Lung (tissue), 12 donors: Measurements from ENCODE around the gene SKIC3. TPM values are rescaled to one million over a fixed set of nuclear protein-coding genes. Genes with fewer than 3 reads are reported as not detected.

ENCODE experiments used
- ATAC-seq: fragments of 200-7000 bp; cut with Tn5 transposase; one replicate; pipeline ENCODE4 v1.9.1; 2020; ENCODE audit warnings: moderate number of reproducible peaks; ENCODE audit not compliant: insufficient read depth, low FRiP score
- DNase-seq, 3 donors: peaks; one replicate each; pipeline ENCODE4 v3.0.0-alpha.2; 2013 to 2017
- H3K27ac ChIP-seq, 2 donors: one replicate each; pipeline ENCODE4 v1.5.1; 2013; ENCODE audit warnings: mild to moderate bottlenecking in 2 of 2, moderate library complexity in 2 of 2, control low read depth in 1 of 2, inconsistent platforms in 1 of 2, low read depth in 1 of 2, low read length in 1 of 2
- H3K27me3 ChIP-seq, 3 donors: one replicate each; pipeline ENCODE4 v1.5.1; 2013; ENCODE audit warnings: low read length in 2 of 3; ENCODE audit not compliant: control insufficient read depth in 3 of 3, insufficient read depth in 3 of 3
- H3K36me3 ChIP-seq, 4 donors: one replicate each; pipeline ENCODE4 v1.5.1; 2013; ENCODE audit warnings: low read length in 4 of 4, mild to moderate bottlenecking in 1 of 4, moderate library complexity in 1 of 4; ENCODE audit not compliant: control insufficient read depth in 4 of 4, insufficient read depth in 4 of 4
- H3K4me1 ChIP-seq, 5 donors: one replicate each; pipeline ENCODE4 v1.5.1; 2013; ENCODE audit warnings: low read length in 5 of 5, mild to moderate bottlenecking in 2 of 5, moderate library complexity in 1 of 5; ENCODE audit not compliant: control insufficient read depth in 5 of 5, insufficient read depth in 5 of 5
- H3K4me3 ChIP-seq: one replicate; pipeline ENCODE4 v1.5.1; 2013; ENCODE audit warnings: mild to moderate bottlenecking, control low read depth, moderate library complexity
- H3K9ac ChIP-seq, 2 donors: one replicate each; pipeline ENCODE4 v1.5.1; 2013; ENCODE audit warnings: low read length in 2 of 2, control low read depth in 1 of 2; ENCODE audit not compliant: insufficient read depth in 1 of 2
- H3K9me3 ChIP-seq, 4 donors: one replicate each; pipeline ENCODE4 v1.5.1; 2013; ENCODE audit warnings: low read length in 3 of 4, mild to moderate bottlenecking in 1 of 4, moderate library complexity in 1 of 4; ENCODE audit not compliant: control insufficient read depth in 4 of 4, insufficient read depth in 3 of 4
- CTCF ChIP-seq: IDR thresholded peaks from 2 replicates; pipeline ENCODE4 v1.5.1; 2012; ENCODE audit warnings: mild to moderate bottlenecking; ENCODE audit errors: control extremely low read depth, extremely low read depth
- WGBS, 2 donors: extraction: QIAGEN DNeasy Blood & Tissue Kit; methylation state at CpG; one replicate each; pipeline ENCODE4 v1.1.7; 2013; 5-methylcytosine and 5-hydroxymethylcytosine counted together
- polyA plus RNA-seq, 2 donors: library from polyadenylated mRNA; stranded (reverse); fragments of 200-250 nt; gene quantifications; one replicate each; pipeline ENCODE4 v1.2.1, GENCODE V29; 2013
- total RNA-seq, 2 donors: library from RNA; depleted of rRNA in 1 of 2; stranded (reverse); fragments of >200 nt in 1 of 2; gene quantifications; one replicate each; pipeline ENCODE4 v1.2.1, GENCODE V29; 2014 to 2021
- donor health status: control.
- donor health status: control.
- donor health status: Bipolar disorder and iron deficiency.
- donor health status: healthy.
- donor health status: DM: yes; HTN: yes; CAD: no.

The SKIC3 gene
- total and polyA plus RNA-seq, 4 donors: 15.1 to 136 (median 40.7) TPM

- Histone ChIP-seq H3K9ac (no peak overlapping the region), H3K4me1 (peaks cover 0 to 3% (median 0%) of the 10 kb centered on the region in 5 donors), H3K4me3 (no peak overlapping the region), H3K9me3 (no peaks in the 10 kb centered on the region), H3K36me3 (peaks cover 6 to 51% (median 23%) of the 10 kb centered on the region in 4 donors), H3K27me3 (no peaks in the 10 kb centered on the region), H3K27ac (no peak overlapping the region)
- 98 to 99% methylated on average over 2 of the region's 2 CpGs for WGBS, 2 donors
- DNase-seq (no peak), ATAC-seq (no peak)
- TF ChIP-seq CTCF: no peak
These were observed 24.4 kb downstream of the SKIC3 start for GRCh38 chr5:95530416-95530815.

GRCh38 chr5:95528565-95528964 lies 26.2 kb downstream of the SKIC3 start:
- TF ChIP-seq CTCF: no peak
- Histone ChIP-seq H3K9me3 (no peaks in the 10 kb centered on the region), H3K4me3 (no peak overlapping the region), H3K4me1 (peaks cover 0 to 3% (median 0%) of the 10 kb centered on the region in 5 donors), H3K27ac (no peak overlapping the region), H3K9ac (no peak overlapping the region), H3K36me3 (peaks cover 5 to 50% (median 25%) of the 10 kb centered on the region in 4 donors), H3K27me3 (no peaks in the 10 kb centered on the region)
- ATAC-seq: no peak
- DNase-seq: no peak

- no peak for ATAC-seq
- peaks cover 7 to 56% (median 26%) of the 10 kb centered on the region in 4 donors for H3K36me3 ChIP-seq
- WGBS, 2 donors: 93 to 97% methylated on average over 2 of the region's 2 CpGs
These were observed 27.9 kb downstream of the SKIC3 start for GRCh38 chr5:95526871-95527270.

More at GRCh38 chr5:95526871-95527270, 27.9 kb downstream of the SKIC3 start:
- H3K27me3 ChIP-seq: no peaks in the 10 kb centered on the region
- H3K9ac ChIP-seq: no peak overlapping the region
- TF ChIP-seq CTCF: no peak
- DNase-seq: no peak
- peaks cover 0 to 3% (median 0%) of the 10 kb centered on the region in 5 donors for H3K4me1 ChIP-seq
- H3K27ac ChIP-seq: no peak overlapping the region
- H3K4me3 ChIP-seq: no peak overlapping the region
- H3K9me3 ChIP-seq: no peaks in the 10 kb centered on the region
